Mammary epithelial cell (primary cell): Measurements from ENCODE around the gene VPS52.

Source experiments
- EZH2 ChIP-seq: IDR thresholded peaks from 2 replicates; pipeline ENCODE4 v1.6.1; 2012; ENCODE audit warnings: low read length, inconsistent platforms, borderline replicate concordance
- TF ChIP-seq, protein P1 (sequence below), 2 donors: IDR thresholded peaks in 1 of 2; conservative IDR thresholded peaks in 1 of 2; 2 replicates each; pipeline ENCODE4 v1.5.1; 2011 to 2012; ENCODE audit warnings: inconsistent platforms in 2 of 2, low read length in 2 of 2, mild to moderate bottlenecking in 2 of 2, control low read depth in 1 of 2, low read depth in 1 of 2; ENCODE audit not compliant: insufficient read depth in 1 of 2; ENCODE audit errors: extremely low read depth in 1 of 2

GRCh38 chr6:33292996-33293682 is 21.5 kb upstream of the VPS52 start:
- TF ChIP-seq, protein P1, sequence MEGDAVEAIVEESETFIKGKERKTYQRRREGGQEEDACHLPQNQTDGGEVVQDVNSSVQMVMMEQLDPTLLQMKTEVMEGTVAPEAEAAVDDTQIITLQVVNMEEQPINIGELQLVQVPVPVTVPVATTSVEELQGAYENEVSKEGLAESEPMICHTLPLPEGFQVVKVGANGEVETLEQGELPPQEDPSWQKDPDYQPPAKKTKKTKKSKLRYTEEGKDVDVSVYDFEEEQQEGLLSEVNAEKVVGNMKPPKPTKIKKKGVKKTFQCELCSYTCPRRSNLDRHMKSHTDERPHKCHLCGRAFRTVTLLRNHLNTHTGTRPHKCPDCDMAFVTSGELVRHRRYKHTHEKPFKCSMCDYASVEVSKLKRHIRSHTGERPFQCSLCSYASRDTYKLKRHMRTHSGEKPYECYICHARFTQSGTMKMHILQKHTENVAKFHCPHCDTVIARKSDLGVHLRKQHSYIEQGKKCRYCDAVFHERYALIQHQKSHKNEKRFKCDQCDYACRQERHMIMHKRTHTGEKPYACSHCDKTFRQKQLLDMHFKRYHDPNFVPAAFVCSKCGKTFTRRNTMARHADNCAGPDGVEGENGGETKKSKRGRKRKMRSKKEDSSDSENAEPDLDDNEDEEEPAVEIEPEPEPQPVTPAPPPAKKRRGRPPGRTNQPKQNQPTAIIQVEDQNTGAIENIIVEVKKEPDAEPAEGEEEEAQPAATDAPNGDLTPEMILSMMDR (conservative IDR thresholded peaks at IDR 0.05 in 1 of 2, IDR thresholded peaks at IDR 0.05 in 1 of 2; ENCODE audit: extremely low read depth in 1 of 2, insufficient read depth in 1 of 2, low read depth in 1 of 2, low read length in 2 of 2) = no peak
- no peak for TF ChIP-seq EZH2
